Natural killer cell (primary cell): ENCODE data around the gene MET. TPM values are rescaled to one million over a fixed set of nuclear protein-coding genes. Genes with fewer than 3 reads are reported as not detected.

Experiments
- ATAC-seq, 3 donors: fragments of 150-1000 bp in 2 of 3; fragments of 200-7000 bp in 1 of 3; cut with Tn5 transposase; 1 replicate in 1 of 3; 2 replicates in 2 of 3; pipeline ENCODE4 v1.10.0; 2021; ENCODE audit warnings: mild to moderate bottlenecking in 2 of 3, moderate library complexity in 2 of 3
- DNase-seq, 2 donors: peaks; one replicate each; pipeline versions ENCODE4 v3.0.0 to v3.0.0-alpha.2; 2013 to 2021; ENCODE audit warnings: mixed read lengths in 1 of 2
- H3K27ac ChIP-seq: one replicate; pipeline ENCODE4 v1.5.1; 2013; ENCODE audit warnings: mild to moderate bottlenecking, low read length
- H3K27me3 ChIP-seq: one replicate; pipeline ENCODE4 v1.6.1; 2013; ENCODE audit warnings: low read length; ENCODE audit not compliant: control insufficient read depth, insufficient read depth
- H3K36me3 ChIP-seq: one replicate; pipeline ENCODE4 v1.6.1; 2013; ENCODE audit warnings: low read length; ENCODE audit not compliant: control insufficient read depth, insufficient read depth
- H3K4me1 ChIP-seq: one replicate; pipeline ENCODE4 v1.6.1; 2013; ENCODE audit warnings: low read length; ENCODE audit not compliant: control insufficient read depth, insufficient read depth
- H3K4me3 ChIP-seq: one replicate; pipeline ENCODE4 v1.5.1; 2013; ENCODE audit warnings: low read length
- H3K9me3 ChIP-seq: one replicate; pipeline ENCODE4 v1.6.1; 2013; ENCODE audit warnings: low read length; ENCODE audit not compliant: control insufficient read depth, insufficient read depth
- H3K27ac Mint-ChIP-seq, 2 donors: one replicate each; pipeline ENCODE4 v1.8.0; 2022; ENCODE audit warnings: mild to moderate bottlenecking in 2 of 2, mixed read lengths in 2 of 2, moderate library complexity in 1 of 2
- H3K27me3 Mint-ChIP-seq, 2 donors: one replicate each; pipeline ENCODE4 v1.8.0; 2022; ENCODE audit warnings: low read depth in 2 of 2, mixed read lengths in 2 of 2
- H3K36me3 Mint-ChIP-seq: one replicate; pipeline ENCODE4 v1.8.0; 2022; ENCODE audit warnings: mixed read lengths
- H3K4me1 Mint-ChIP-seq, 2 donors: one replicate each; pipeline ENCODE4 v1.8.0; 2022; ENCODE audit warnings: mixed read lengths in 2 of 2
- H3K4me3 Mint-ChIP-seq: one replicate; pipeline ENCODE4 v1.8.0; 2022; ENCODE audit warnings: mild to moderate bottlenecking, moderate library complexity, mixed read lengths
- H3K9me3 Mint-ChIP-seq, 2 donors: one replicate each; pipeline ENCODE4 v1.8.0; 2022; ENCODE audit warnings: mixed read lengths in 2 of 2
- WGBS: methylation state at CpG from one replicate; pipeline ENCODE4 v1.1.7; 2013; ENCODE audit warnings: missing lambda C conversion rate; ENCODE audit not compliant: insufficient coverage; 5-methylcytosine and 5-hydroxymethylcytosine counted together
- intact Hi-C: fragments of 100-400 bp; cut with micrococcal nuclease; formaldehyde crosslinking; loops from one replicate; pipeline ENCODE4 v1.14.2; 2022
- total RNA-seq, 4 donors: library from RNA; stranded (reverse); fragments of 120-200 nt in 1 of 4; gene quantifications; one replicate each; pipeline versions ENCODE4 v1.2.3 to v1.2.4, GENCODE V29; 2013 to 2022
- TF ChIP-seq, protein P1 (sequence below): fragments of 200-600 bp; IDR thresholded peaks from one replicate; pipeline ENCODE4 v1.8.0; 2022; ENCODE audit warnings: antibody characterized with exemption

The MET gene
- total RNA-seq, 3 donors from 2014 or later (not counting 1 experiment from before 2014, with no cell fraction given), result 0.16 TPM; not detected in 2

DNA sequence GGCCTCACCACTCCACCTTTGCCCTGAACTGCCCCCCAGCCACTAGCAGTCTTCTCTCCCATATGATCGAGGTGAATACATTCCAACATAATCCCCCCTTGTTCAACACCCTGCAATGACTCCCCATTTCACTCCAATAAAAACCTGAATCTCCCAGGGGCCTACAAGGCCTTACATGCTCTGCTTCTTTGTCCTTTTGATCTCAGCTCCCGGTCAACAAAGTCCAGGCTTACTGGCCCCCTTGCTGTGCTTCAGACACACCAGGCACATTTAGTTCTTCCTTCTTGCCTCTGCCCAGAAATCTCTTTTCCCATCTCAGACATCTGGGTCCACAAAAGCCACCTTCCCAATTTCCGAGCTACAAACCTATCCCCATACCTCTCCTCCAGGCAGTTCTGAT is 14.0 kb downstream of the MET start:
- TF ChIP-seq, protein P1, sequence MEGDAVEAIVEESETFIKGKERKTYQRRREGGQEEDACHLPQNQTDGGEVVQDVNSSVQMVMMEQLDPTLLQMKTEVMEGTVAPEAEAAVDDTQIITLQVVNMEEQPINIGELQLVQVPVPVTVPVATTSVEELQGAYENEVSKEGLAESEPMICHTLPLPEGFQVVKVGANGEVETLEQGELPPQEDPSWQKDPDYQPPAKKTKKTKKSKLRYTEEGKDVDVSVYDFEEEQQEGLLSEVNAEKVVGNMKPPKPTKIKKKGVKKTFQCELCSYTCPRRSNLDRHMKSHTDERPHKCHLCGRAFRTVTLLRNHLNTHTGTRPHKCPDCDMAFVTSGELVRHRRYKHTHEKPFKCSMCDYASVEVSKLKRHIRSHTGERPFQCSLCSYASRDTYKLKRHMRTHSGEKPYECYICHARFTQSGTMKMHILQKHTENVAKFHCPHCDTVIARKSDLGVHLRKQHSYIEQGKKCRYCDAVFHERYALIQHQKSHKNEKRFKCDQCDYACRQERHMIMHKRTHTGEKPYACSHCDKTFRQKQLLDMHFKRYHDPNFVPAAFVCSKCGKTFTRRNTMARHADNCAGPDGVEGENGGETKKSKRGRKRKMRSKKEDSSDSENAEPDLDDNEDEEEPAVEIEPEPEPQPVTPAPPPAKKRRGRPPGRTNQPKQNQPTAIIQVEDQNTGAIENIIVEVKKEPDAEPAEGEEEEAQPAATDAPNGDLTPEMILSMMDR, result no peak
- Histone ChIP-seq H3K27me3 (no peaks in the 10 kb centered on the region), H3K9me3 (no peaks in the 10 kb centered on the region), H3K4me3 (no peak overlapping the region), H3K36me3 (no peaks in the 10 kb centered on the region), H3K27ac (no peak overlapping the region), H3K4me1 (no peaks in the 10 kb centered on the region)
- Mint-ChIP-seq H3K9me3 (no peaks in the 10 kb centered on the region), H3K4me3 (no peak overlapping the region), H3K27me3 (peaks cover 13 to 19% of the 10 kb centered on the region in 2 donors), H3K27ac (no peak overlapping the region), H3K36me3 (no peaks in the 10 kb centered on the region), H3K4me1 (no peaks in the 10 kb centered on the region)
- DNase-seq, result no peak
- no peak for ATAC-seq
- WGBS, result 82% methylated on average over 3 of the region's 3 CpGs
- intact Hi-C loops, result no loop called here

GRCh38 chr7:116686812-116687419 is 14.9 kb downstream of the MET start:
- intact Hi-C loops, result no loop called here
- Mint-ChIP-seq H3K4me1 (no peaks in the 10 kb centered on the region), H3K27ac (no peak overlapping the region), H3K4me3 (no peak overlapping the region), H3K27me3 (peaks cover 13 to 19% of the 10 kb centered on the region in 2 donors), H3K9me3 (no peaks in the 10 kb centered on the region), H3K36me3 (no peaks in the 10 kb centered on the region)
- Histone ChIP-seq H3K9me3 (no peaks in the 10 kb centered on the region), H3K4me1 (no peaks in the 10 kb centered on the region), H3K27ac (no peak overlapping the region), H3K27me3 (no peaks in the 10 kb centered on the region), H3K36me3 (no peaks in the 10 kb centered on the region), H3K4me3 (no peak overlapping the region)
- no peak for DNase-seq
- WGBS, result 96% methylated on average over 6 of the region's 7 CpGs
- ATAC-seq, result no peak
- TF ChIP-seq, protein P1, result no peak

DNA sequence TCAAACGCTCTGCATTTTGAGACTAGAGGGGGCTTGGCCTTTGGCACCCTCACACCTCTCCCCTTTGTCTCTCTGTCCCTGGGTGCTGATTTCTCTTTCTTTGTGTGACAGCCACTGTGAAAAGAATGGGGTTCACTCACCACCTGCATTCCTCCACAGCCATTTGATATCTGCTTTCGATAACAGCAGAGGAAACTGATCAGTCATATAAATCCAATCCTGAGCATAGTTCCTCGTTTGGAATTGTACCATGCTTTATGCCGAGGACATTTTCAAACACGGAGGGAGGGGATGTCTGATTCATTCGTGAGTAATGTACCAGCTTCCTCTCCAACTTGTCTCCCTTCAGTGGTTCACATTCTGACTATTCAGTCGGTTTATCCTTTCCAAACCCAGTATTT is 15.8 kb downstream of the MET start:
- TF ChIP-seq, protein P1, result no peak
- Mint-ChIP-seq H3K27ac (no peak overlapping the region), H3K4me1 (no peaks in the 10 kb centered on the region), H3K9me3 (no peaks in the 10 kb centered on the region), H3K4me3 (no peak overlapping the region), H3K36me3 (no peaks in the 10 kb centered on the region), H3K27me3 (peaks cover 13 to 17% of the 10 kb centered on the region in 2 donors)
- Histone ChIP-seq H3K4me3 (no peak overlapping the region), H3K27me3 (no peaks in the 10 kb centered on the region), H3K36me3 (no peaks in the 10 kb centered on the region), H3K27ac (no peak overlapping the region), H3K9me3 (no peaks in the 10 kb centered on the region), H3K4me1 (no peaks in the 10 kb centered on the region)
- WGBS, result 82% methylated on average over 6 of the region's 7 CpGs
- no peak for DNase-seq
- intact Hi-C loops, result no loop called here
- ATAC-seq, result no peak

DNA sequence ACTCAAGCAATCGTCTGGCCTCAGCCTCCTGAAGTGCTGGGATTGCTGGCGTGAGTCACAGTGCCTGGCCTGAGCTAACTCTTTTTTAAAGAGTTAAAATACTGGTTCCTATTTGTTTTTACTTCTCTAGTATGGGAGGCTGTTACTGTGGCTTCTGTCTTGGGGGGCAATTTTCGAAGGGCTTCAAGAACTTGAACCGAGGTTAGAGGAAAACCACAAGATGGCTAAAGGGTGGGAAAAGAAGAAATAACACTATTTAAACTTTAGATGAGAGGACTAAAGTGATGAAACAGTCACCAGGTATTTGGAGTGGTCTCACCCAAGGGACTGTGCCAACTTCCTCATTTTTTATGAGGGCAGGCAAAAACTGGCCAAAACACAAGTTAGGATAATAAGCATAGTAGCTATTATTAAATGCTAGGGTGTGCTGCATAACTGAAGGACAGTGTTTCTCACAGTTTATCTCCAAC is 17.8 kb downstream of the MET start:
- H3K4me3 ChIP-seq, result no peak overlapping the region
- H3K4me1 ChIP-seq, result no peaks in the 10 kb centered on the region
- no peaks in the 10 kb centered on the region for H3K36me3 ChIP-seq
- DNase-seq (no peak), ATAC-seq (no peak)
- Mint-ChIP-seq H3K4me3 (no peak overlapping the region), H3K27ac (no peak overlapping the region), H3K9me3 (no peaks in the 10 kb centered on the region), H3K27me3 (peaks cover 0 to 5% of the 10 kb centered on the region in 2 donors), H3K4me1 (no peaks in the 10 kb centered on the region), H3K36me3 (no peaks in the 10 kb centered on the region)
- TF ChIP-seq, protein P1, result no peak
- no peaks in the 10 kb centered on the region for H3K27me3 ChIP-seq
- no peak overlapping the region for H3K27ac ChIP-seq
- 17% methylated on average over 4 of the region's 4 CpGs for WGBS
- intact Hi-C loops, result no loop called here
- H3K9me3 ChIP-seq, result no peaks in the 10 kb centered on the region
